IPS-15b (cell line): ENCODE results near the gene CGREF1.

Source experiments
- H3K27me3 ChIP-seq: one replicate; pipeline ENCODE4 v1.6.1; 2013; ENCODE audit warnings: low read length; ENCODE audit not compliant: control insufficient read depth, insufficient read depth
- H3K36me3 ChIP-seq: one replicate; pipeline ENCODE4 v1.6.1; 2013; ENCODE audit warnings: low read length; ENCODE audit not compliant: control insufficient read depth, insufficient read depth
- H3K4me1 ChIP-seq: one replicate; pipeline ENCODE4 v1.6.1; 2013; ENCODE audit warnings: mild to moderate bottlenecking, low read length; ENCODE audit not compliant: control insufficient read depth, insufficient read depth
- H3K4me3 ChIP-seq: one replicate; pipeline ENCODE4 v1.5.1; 2013; ENCODE audit warnings: low read depth, low read length
- H3K9ac ChIP-seq: one replicate; pipeline ENCODE4 v1.6.1; 2013; ENCODE audit warnings: low read depth, mild to moderate bottlenecking, low read length
- H3K9me3 ChIP-seq: one replicate; pipeline ENCODE4 v1.6.1; 2013; ENCODE audit warnings: mild to moderate bottlenecking, low read length; ENCODE audit not compliant: control insufficient read depth, insufficient read depth

CGREF1 gene

GRCh38 chr2:27073782-27074181 is 45.1 kb downstream of the CGREF1 start:
- no peaks in the 10 kb centered on the region for H3K9me3 ChIP-seq
- H3K9ac ChIP-seq, result no peak overlapping the region
- no peaks in the 10 kb centered on the region for H3K27me3 ChIP-seq
- no peak overlapping the region for H3K4me3 ChIP-seq
- H3K4me1 ChIP-seq, result peaks cover 4% of the 10 kb centered on the region
- peaks cover 9% of the 10 kb centered on the region for H3K36me3 ChIP-seq

- Histone ChIP-seq H3K4me1 (peaks cover 4% of the 10 kb centered on the region), H3K4me3 (peak overlapping the region; percentile 85), H3K36me3 (peaks cover 17% of the 10 kb centered on the region), H3K9ac (no peak overlapping the region), H3K27me3 (no peaks in the 10 kb centered on the region), H3K9me3 (no peaks in the 10 kb centered on the region)
Observed at GRCh38 chr2:27072920-27073319, 46.0 kb downstream of the CGREF1 start.

GRCh38 chr2:27071990-27072830 is 46.7 kb downstream of the CGREF1 start:
- H3K4me3 ChIP-seq, result peak overlapping the region; percentile 85

GRCh38 chr2:27071277-27071989 is 47.5 kb downstream of the CGREF1 start, which contains the start of gene OST4:
Gene OST4, minus strand, starts transcription at chr2:27071654.
- H3K9ac ChIP-seq, result peak within 1 kb of the TSS; percentile 89

More at GRCh38 chr2:27071990-27072830, 46.7 kb downstream of the CGREF1 start:
- Histone ChIP-seq H3K36me3 (peaks cover 20% of the 10 kb centered on the region), H3K4me1 (peaks cover 4% of the 10 kb centered on the region), H3K9me3 (no peaks in the 10 kb centered on the region), H3K9ac (peak overlapping the region; percentile 79), H3K27me3 (no peaks in the 10 kb centered on the region)

GRCh38 chr2:27070653-27071276 is 48.2 kb downstream of the CGREF1 start:
- H3K4me1 ChIP-seq, result peaks cover 4% of the 10 kb centered on the region

More at GRCh38 chr2:27071277-27071989, 47.5 kb downstream of the CGREF1 start, which contains the start of gene OST4:
- H3K36me3 ChIP-seq, result peaks cover 20% of the 10 kb centered on the region
- peaks cover 4% of the 10 kb centered on the region for H3K4me1 ChIP-seq
- H3K4me3 ChIP-seq, result peak within 1 kb of the TSS; percentile 99
- H3K9me3 ChIP-seq, result no peaks in the 10 kb centered on the region
- no peaks in the 10 kb centered on the region for H3K27me3 ChIP-seq

GRCh38 chr2:27069961-27070618 is 48.8 kb downstream of the CGREF1 start:
- Histone ChIP-seq H3K27me3 (no peaks in the 10 kb centered on the region), H3K9me3 (no peaks in the 10 kb centered on the region), H3K9ac (no peak overlapping the region), H3K4me3 (peak overlapping the region; percentile 99), H3K4me1 (peaks cover 4% of the 10 kb centered on the region), H3K36me3 (peaks cover 20% of the 10 kb centered on the region)

More at GRCh38 chr2:27070653-27071276, 48.2 kb downstream of the CGREF1 start:
- Histone ChIP-seq H3K9me3 (no peaks in the 10 kb centered on the region), H3K27me3 (no peaks in the 10 kb centered on the region), H3K36me3 (peaks cover 20% of the 10 kb centered on the region), H3K9ac (peak overlapping the region; percentile 89), H3K4me3 (peak overlapping the region; percentile 99)

GRCh38 chr2:27069436-27069835 is 49.5 kb downstream of the CGREF1 start:
- Histone ChIP-seq H3K9ac (no peak overlapping the region), H3K4me3 (no peak overlapping the region), H3K9me3 (no peaks in the 10 kb centered on the region), H3K27me3 (no peaks in the 10 kb centered on the region), H3K4me1 (peaks cover 4% of the 10 kb centered on the region), H3K36me3 (peaks cover 20% of the 10 kb centered on the region)

GRCh38 chr2:27067385-27067784 is 51.5 kb downstream of the CGREF1 start:
- Histone ChIP-seq H3K9me3 (no peaks in the 10 kb centered on the region), H3K9ac (no peak overlapping the region), H3K36me3 (peaks cover 24% of the 10 kb centered on the region), H3K4me1 (peaks cover 4% of the 10 kb centered on the region), H3K27me3 (no peaks in the 10 kb centered on the region), H3K4me3 (no peak overlapping the region)

- Histone ChIP-seq H3K36me3 (peaks cover 24% of the 10 kb centered on the region), H3K9ac (no peak overlapping the region), H3K9me3 (no peaks in the 10 kb centered on the region), H3K4me1 (no peaks in the 10 kb centered on the region), H3K27me3 (no peaks in the 10 kb centered on the region), H3K4me3 (no peak overlapping the region)
Observed at GRCh38 chr2:27065128-27065527, 53.8 kb downstream of the CGREF1 start.

- H3K9ac ChIP-seq, result no peak overlapping the region
Observed at GRCh38 chr2:27060323-27060722, 58.6 kb downstream of the CGREF1 start.

GRCh38 chr2:27059141-27059820 is 59.6 kb downstream of the CGREF1 start:
- Histone ChIP-seq H3K9ac (no peak overlapping the region), H3K4me3 (no peak overlapping the region), H3K4me1 (no peaks in the 10 kb centered on the region), H3K27me3 (no peaks in the 10 kb centered on the region), H3K36me3 (peaks cover 30% of the 10 kb centered on the region), H3K9me3 (no peaks in the 10 kb centered on the region)

More at GRCh38 chr2:27060323-27060722, 58.6 kb downstream of the CGREF1 start:
- no peak overlapping the region for H3K4me3 ChIP-seq
- H3K36me3 ChIP-seq, result peaks cover 24% of the 10 kb centered on the region
- no peaks in the 10 kb centered on the region for H3K4me1 ChIP-seq
- H3K27me3 ChIP-seq, result no peaks in the 10 kb centered on the region
- H3K9me3 ChIP-seq, result no peaks in the 10 kb centered on the region
